UCSD-AML1 (cell line): ENCODE results near the gene MDM2.

Source experiments
- DNase-seq: peaks from one replicate; lab custom pipeline; 2025; ENCODE audit not compliant: unreplicated experiment; lab: John Stamatoyannopoulos, UW

Gene MDM2

GRCh38 chr12:68899251-68899771 is 91.3 kb downstream of the MDM2 start:
- DNase-seq: no peak

- no peak for DNase-seq
These were observed 92.3 kb downstream of the MDM2 start for GRCh38 chr12:68900241-68900640.
